H1 (cell line): ENCODE measurements around the gene PGAM1. TPM values are rescaled to one million over a fixed set of nuclear protein-coding genes. Genes with fewer than 3 reads are reported as not detected.

Experiments
- EGR1 ChIP-seq: IDR thresholded peaks from 2 replicates; pipeline ENCODE4 v1.6.1; 2011; ENCODE audit warnings: low read depth, low read length, borderline replicate concordance
- NRF1 ChIP-seq: IDR thresholded peaks from 2 replicates; pipeline ENCODE4 v1.6.1; 2011; ENCODE audit warnings: mild to moderate bottlenecking, low read depth, low read length, improper control_type of control experiment
- RAD21 ChIP-seq, 2 experiments: IDR thresholded peaks in 1 of 2; conservative IDR thresholded peaks in 1 of 2; 2 replicates each; pipeline ENCODE4 v1.6.1; 2011; ENCODE audit warnings: low read depth in 2 of 2, low read length in 2 of 2, improper control_type of control experiment in 1 of 2, inconsistent platforms in 1 of 2, mild to moderate bottlenecking in 1 of 2, moderate library complexity in 1 of 2
- polyA plus RNA-seq, 7 experiments: library from polyadenylated mRNA; depleted of rRNA in 3 of 7; stranded (reverse) in 5 of 7; unstranded in 2 of 7; fragments of >200 nt in 5 of 7; fragments of 200-250 nt in 2 of 7; gene quantifications; 1 replicate in 5 of 7; 2 replicates in 1 of 7; 4 replicates in 1 of 7; pipeline versions ENCODE4 v1.2.1 to v1.2.3, GENCODE V29; 2011 to 2013; ENCODE audit warnings: missing spikeins in 2 of 7, mixed read lengths in 2 of 7
- total RNA-seq: library from RNA; stranded (reverse); fragmentation: NEBNext Ultra II Directional; extraction: Animal tissue kit (Norgen Biotek cat#: 25700); gene quantifications from 2 replicates; pipeline ENCODE4 v1.2.1, GENCODE V29; 2021
- TF ChIP-seq, protein P1 (sequence below), 3 experiments: IDR thresholded peaks; 1 replicate in 2 of 3; 2 replicates in 1 of 3; pipeline versions ENCODE4 v1.5.1 to v1.6.1; 2011; ENCODE audit warnings: low read length in 3 of 3, mild to moderate bottlenecking in 3 of 3, inconsistent platforms in 2 of 3, low read depth in 1 of 3, moderate library complexity in 1 of 3; ENCODE audit not compliant: insufficient read depth in 1 of 3; ENCODE audit errors: control extremely low read depth in 1 of 3

Gene PGAM1
- total and polyA plus RNA-seq, 2 of the 8 experiments (the other 6 are each of a cell fraction or from before 2014, with no cell fraction given): 791 to 799 TPM

DNA sequence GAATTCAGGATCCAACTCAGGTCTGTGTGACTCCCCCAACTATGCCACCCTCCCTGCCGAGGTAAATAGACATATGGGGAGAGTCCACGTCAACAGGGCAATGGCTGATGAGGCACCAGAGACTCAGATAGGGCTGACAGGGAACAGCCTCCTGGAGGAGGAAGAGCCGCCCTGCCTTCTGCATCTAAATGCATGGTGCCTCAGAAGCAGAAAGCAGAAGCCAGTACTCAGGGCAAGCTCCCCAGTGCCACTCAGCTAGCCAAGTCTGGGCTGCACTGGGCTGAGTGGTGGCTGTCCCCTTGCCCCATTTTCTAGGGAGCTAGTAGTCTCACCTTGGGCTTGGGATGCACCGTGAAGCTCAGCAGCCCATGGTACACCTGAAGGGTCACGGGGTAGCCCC is 35.9 kb upstream of the PGAM1 start (continued):
- TF ChIP-seq, protein P1, sequence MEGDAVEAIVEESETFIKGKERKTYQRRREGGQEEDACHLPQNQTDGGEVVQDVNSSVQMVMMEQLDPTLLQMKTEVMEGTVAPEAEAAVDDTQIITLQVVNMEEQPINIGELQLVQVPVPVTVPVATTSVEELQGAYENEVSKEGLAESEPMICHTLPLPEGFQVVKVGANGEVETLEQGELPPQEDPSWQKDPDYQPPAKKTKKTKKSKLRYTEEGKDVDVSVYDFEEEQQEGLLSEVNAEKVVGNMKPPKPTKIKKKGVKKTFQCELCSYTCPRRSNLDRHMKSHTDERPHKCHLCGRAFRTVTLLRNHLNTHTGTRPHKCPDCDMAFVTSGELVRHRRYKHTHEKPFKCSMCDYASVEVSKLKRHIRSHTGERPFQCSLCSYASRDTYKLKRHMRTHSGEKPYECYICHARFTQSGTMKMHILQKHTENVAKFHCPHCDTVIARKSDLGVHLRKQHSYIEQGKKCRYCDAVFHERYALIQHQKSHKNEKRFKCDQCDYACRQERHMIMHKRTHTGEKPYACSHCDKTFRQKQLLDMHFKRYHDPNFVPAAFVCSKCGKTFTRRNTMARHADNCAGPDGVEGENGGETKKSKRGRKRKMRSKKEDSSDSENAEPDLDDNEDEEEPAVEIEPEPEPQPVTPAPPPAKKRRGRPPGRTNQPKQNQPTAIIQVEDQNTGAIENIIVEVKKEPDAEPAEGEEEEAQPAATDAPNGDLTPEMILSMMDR (IDR thresholded peaks at IDR 0.05; ENCODE audit: control extremely low read depth in 1 of 3, insufficient read depth in 1 of 3, low read depth in 1 of 3, low read length in 3 of 3): no peak
- TF ChIP-seq NRF1 (no peak), RAD21 (IDR thresholded peaks at IDR 0.05 in 1 of 2, conservative IDR thresholded peaks at IDR 0.05 in 1 of 2; ENCODE audit: low read depth in 2 of 2, low read length in 2 of 2) (no peak), EGR1 (no peak)
